IPS-18c (cell line): ENCODE measurements around the gene TMEM247.

Source experiments
- H3K4me3 ChIP-seq: 2 replicates; pipeline ENCODE4 v1.7.0; 2013; ENCODE audit warnings: low read depth, mild to moderate bottlenecking, low read length, moderate library complexity; ENCODE audit not compliant: insufficient read depth
- H3K9me3 ChIP-seq: one replicate; pipeline ENCODE4 v1.6.1; 2013; ENCODE audit warnings: mild to moderate bottlenecking, low read length, moderate library complexity; ENCODE audit not compliant: control insufficient read depth, insufficient read depth

TMEM247 gene

GRCh38 chr2:46498681-46499080, 19.3 kb downstream of the TMEM247 start:
- Histone ChIP-seq H3K4me3 (no peak overlapping the region), H3K9me3 (no peaks in the 10 kb centered on the region)

GRCh38 chr2:46499392-46499785, 20.0 kb downstream of the TMEM247 start:
- H3K4me3 ChIP-seq = peak overlapping the region; percentile 71
- no peaks in the 10 kb centered on the region for H3K9me3 ChIP-seq

- Histone ChIP-seq H3K4me3 (no peak overlapping the region), H3K9me3 (no peaks in the 10 kb centered on the region)
These were observed 21.4 kb downstream of the TMEM247 start for GRCh38 chr2:46500801-46501200.

GRCh38 chr2:46502291-46502885, 23.0 kb downstream of the TMEM247 start:
- Histone ChIP-seq H3K4me3 (no peak overlapping the region), H3K9me3 (no peaks in the 10 kb centered on the region)

GRCh38 chr2:46503686-46504085, 24.3 kb downstream of the TMEM247 start:
- H3K4me3 ChIP-seq = no peak overlapping the region
- H3K9me3 ChIP-seq = no peaks in the 10 kb centered on the region

- no peaks in the 10 kb centered on the region for H3K9me3 ChIP-seq
- no peak overlapping the region for H3K4me3 ChIP-seq
These were observed 24.9 kb downstream of the TMEM247 start for GRCh38 chr2:46504221-46504620.

GRCh38 chr2:46504685-46505471, 25.5 kb downstream of the TMEM247 start:
- no peaks in the 10 kb centered on the region for H3K9me3 ChIP-seq
- H3K4me3 ChIP-seq = no peak overlapping the region

- no peaks in the 10 kb centered on the region for H3K9me3 ChIP-seq
- no peak overlapping the region for H3K4me3 ChIP-seq
These were observed 26.1 kb downstream of the TMEM247 start for GRCh38 chr2:46505472-46505783.

GRCh38 chr2:46506131-46506706, 26.9 kb downstream of the TMEM247 start:
- Histone ChIP-seq H3K9me3 (no peaks in the 10 kb centered on the region), H3K4me3 (no peak overlapping the region)

GRCh38 chr2:46508312-46508711, 28.9 kb downstream of the TMEM247 start:
- H3K4me3 ChIP-seq = no peak overlapping the region
- H3K9me3 ChIP-seq = no peaks in the 10 kb centered on the region

GRCh38 chr2:46508759-46509158, 29.4 kb downstream of the TMEM247 start:
- H3K9me3 ChIP-seq = no peaks in the 10 kb centered on the region
- H3K4me3 ChIP-seq = no peak overlapping the region

GRCh38 chr2:46509804-46510203, 30.4 kb downstream of the TMEM247 start:
- Histone ChIP-seq H3K4me3 (no peak overlapping the region), H3K9me3 (no peaks in the 10 kb centered on the region)

GRCh38 chr2:46510598-46511177, 31.3 kb downstream of the TMEM247 start:
- H3K4me3 ChIP-seq = no peak overlapping the region
- H3K9me3 ChIP-seq = no peaks in the 10 kb centered on the region

GRCh38 chr2:46512185-46512584, 32.8 kb downstream of the TMEM247 start:
- no peaks in the 10 kb centered on the region for H3K9me3 ChIP-seq
- H3K4me3 ChIP-seq = no peak overlapping the region

- Histone ChIP-seq H3K9me3 (no peaks in the 10 kb centered on the region), H3K4me3 (no peak overlapping the region)
These were observed 35.4 kb downstream of the TMEM247 start for GRCh38 chr2:46514738-46515137.

GRCh38 chr2:46517485-46517884, 38.1 kb downstream of the TMEM247 start:
- H3K4me3 ChIP-seq = no peak overlapping the region
- no peaks in the 10 kb centered on the region for H3K9me3 ChIP-seq

- Histone ChIP-seq H3K9me3 (no peaks in the 10 kb centered on the region), H3K4me3 (no peak overlapping the region)
These were observed 39.5 kb downstream of the TMEM247 start for GRCh38 chr2:46518861-46519260.

GRCh38 chr2:46519265-46519664, 39.9 kb downstream of the TMEM247 start:
- H3K9me3 ChIP-seq = no peaks in the 10 kb centered on the region
- H3K4me3 ChIP-seq = no peak overlapping the region
